Neutrophil (primary cell): ENCODE data around the gene PITPNC1.
"Not testable (repeated sequence)": the region's sequence is repeated elsewhere in the genome, so short reads cannot be mapped to it uniquely, and the experiment has no call there.

Experiments used
- H3K27ac ChIP-seq: fragments of 200-600 bp; sonication (generic); 2 replicates; pipeline ENCODE4 v1.5.1; 2016; ENCODE audit warnings: mild to moderate bottlenecking, moderate library complexity
- H3K27me3 ChIP-seq: fragments of 200-600 bp; sonication (generic); 2 replicates; pipeline ENCODE4 v1.6.0; 2016; ENCODE audit warnings: mild to moderate bottlenecking
- H3K36me3 ChIP-seq: fragments of 200-600 bp; sonication (generic); 2 replicates; pipeline ENCODE4 v1.5.1; 2017
- H3K4me1 ChIP-seq, 2 experiments: fragments of 200-600 bp in 1 of 2; sonication (generic) in 1 of 2; 1 replicate in 1 of 2; 2 replicates in 1 of 2; pipeline versions ENCODE4 v1.5.1 to v1.6.1; 2013 to 2016; ENCODE audit warnings: low read depth in 1 of 2, low read length in 1 of 2, mild to moderate bottlenecking in 1 of 2, moderate library complexity in 1 of 2; ENCODE audit not compliant: control insufficient read depth in 1 of 2, insufficient read depth in 1 of 2
- H3K4me3 ChIP-seq, 2 experiments: fragments of 200-600 bp in 1 of 2; sonication (generic) in 1 of 2; 1 replicate in 1 of 2; 2 replicates in 1 of 2; pipeline ENCODE4 v1.5.1; 2013 to 2016; ENCODE audit warnings: low read depth in 1 of 2, low read length in 1 of 2, mild to moderate bottlenecking in 1 of 2, moderate library complexity in 1 of 2
- H3K9me3 ChIP-seq: fragments of 200-600 bp; sonication (generic); 2 replicates; pipeline ENCODE4 v1.5.1; 2016
- TF ChIP-seq, protein P1 (sequence below): fragments of 200-600 bp; sonication (generic); IDR thresholded peaks from 2 replicates; pipeline ENCODE4 v1.5.1; 2016; ENCODE audit warnings: antibody characterized with exemption

Gene PITPNC1

DNA sequence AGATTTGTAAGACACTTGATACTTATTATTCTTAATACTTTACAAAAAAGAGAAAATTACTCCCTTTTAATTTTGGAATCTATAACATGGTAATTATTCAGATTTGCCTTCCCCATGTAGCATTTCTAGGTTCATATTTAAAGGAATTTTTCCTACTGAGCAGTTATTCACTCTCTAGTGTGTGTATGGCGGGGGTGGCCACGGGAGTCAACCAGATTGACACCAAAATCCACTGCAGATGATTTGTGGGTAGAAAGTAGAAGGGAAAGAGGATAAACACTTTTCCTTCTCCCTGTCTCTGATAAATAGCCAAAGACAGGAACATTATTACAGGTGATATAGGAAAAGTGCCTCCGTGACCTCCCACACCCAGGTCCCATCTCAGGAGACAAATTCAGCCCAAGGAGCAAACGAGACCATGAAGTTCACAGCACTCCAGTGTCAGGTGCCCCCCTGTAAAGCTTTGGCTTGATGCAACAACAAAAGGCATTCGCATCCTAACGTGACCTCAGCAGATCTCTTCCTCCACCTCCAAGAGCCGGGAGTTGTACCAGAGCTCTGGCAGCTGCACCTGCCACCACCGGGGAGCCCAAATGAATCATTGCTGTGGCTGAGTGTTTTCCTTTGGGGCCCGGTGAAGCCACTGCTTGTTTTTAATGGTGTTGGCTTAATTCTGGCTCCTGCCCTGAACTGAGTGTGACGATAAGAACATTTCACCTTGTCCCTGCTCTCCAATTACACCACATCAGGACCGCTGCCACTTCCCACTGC lies 248.0 kb downstream of the PITPNC1 start:
- H3K27ac ChIP-seq, result no peak overlapping the region
- no peaks in the 10 kb centered on the region for H3K36me3 ChIP-seq
- no peak overlapping the region for H3K4me3 ChIP-seq
- TF ChIP-seq, protein P1, sequence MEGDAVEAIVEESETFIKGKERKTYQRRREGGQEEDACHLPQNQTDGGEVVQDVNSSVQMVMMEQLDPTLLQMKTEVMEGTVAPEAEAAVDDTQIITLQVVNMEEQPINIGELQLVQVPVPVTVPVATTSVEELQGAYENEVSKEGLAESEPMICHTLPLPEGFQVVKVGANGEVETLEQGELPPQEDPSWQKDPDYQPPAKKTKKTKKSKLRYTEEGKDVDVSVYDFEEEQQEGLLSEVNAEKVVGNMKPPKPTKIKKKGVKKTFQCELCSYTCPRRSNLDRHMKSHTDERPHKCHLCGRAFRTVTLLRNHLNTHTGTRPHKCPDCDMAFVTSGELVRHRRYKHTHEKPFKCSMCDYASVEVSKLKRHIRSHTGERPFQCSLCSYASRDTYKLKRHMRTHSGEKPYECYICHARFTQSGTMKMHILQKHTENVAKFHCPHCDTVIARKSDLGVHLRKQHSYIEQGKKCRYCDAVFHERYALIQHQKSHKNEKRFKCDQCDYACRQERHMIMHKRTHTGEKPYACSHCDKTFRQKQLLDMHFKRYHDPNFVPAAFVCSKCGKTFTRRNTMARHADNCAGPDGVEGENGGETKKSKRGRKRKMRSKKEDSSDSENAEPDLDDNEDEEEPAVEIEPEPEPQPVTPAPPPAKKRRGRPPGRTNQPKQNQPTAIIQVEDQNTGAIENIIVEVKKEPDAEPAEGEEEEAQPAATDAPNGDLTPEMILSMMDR, result no peak
- no peaks in the 10 kb centered on the region for H3K4me1 ChIP-seq
- no peaks in the 10 kb centered on the region for H3K27me3 ChIP-seq
- H3K9me3 ChIP-seq, result no peaks in the 10 kb centered on the region

DNA sequence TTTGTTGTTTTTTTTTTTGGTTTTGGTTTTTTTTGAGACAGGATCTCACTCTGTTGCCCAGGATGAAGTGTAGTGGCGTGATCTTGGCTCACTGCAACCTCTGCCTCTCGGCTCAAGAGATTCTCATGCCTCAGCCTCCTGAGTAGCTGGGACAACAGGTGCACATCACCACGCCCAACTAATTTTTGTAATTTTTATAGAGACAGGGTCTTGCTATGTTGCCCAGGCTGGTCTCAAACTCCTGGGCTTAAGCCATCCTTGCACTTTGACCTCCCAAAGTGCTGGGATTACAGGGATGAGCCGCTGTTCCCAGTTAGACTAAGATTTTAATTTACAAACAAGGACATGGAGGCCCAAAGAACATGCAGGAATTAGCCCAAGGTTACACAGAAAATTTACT lies 248.9 kb downstream of the PITPNC1 start:
- Histone ChIP-seq H3K9me3 (no peaks in the 10 kb centered on the region), H3K4me1 (no peaks in the 10 kb centered on the region), H3K4me3 (no peak overlapping the region), H3K27me3 (no peaks in the 10 kb centered on the region), H3K36me3 (no peaks in the 10 kb centered on the region), H3K27ac (no peak overlapping the region)
- TF ChIP-seq, protein P1, result no peak

DNA sequence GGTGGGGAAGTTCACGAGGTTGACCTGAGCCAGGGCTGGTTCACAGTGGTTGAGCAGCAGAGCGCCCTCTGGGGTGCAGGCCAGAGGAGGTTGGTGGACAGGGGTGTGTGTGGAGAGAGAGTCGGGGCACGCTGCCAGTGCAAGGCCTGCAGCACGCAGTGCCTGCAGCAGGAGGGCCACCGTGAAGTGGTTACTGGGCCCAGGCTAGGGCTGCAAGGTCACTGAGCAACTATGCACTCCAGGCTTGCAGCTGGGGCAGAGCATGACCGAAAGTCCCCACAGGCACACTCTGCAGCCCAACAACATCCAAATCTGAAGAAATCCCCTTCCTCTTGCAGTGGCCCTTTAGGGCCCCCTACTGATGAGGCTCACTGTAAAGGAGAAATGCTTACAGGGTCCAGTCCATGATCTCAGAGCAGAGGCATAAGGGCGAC lies 251.5 kb downstream of the PITPNC1 start:
- no peak overlapping the region for H3K4me3 ChIP-seq
- H3K36me3 ChIP-seq, result peaks cover 14% of the 10 kb centered on the region
- no peak overlapping the region for H3K27ac ChIP-seq
- no peaks in the 10 kb centered on the region for H3K27me3 ChIP-seq
- TF ChIP-seq, protein P1, result no peak
- H3K9me3 ChIP-seq, result no peaks in the 10 kb centered on the region
- no peaks in the 10 kb centered on the region for H3K4me1 ChIP-seq

DNA sequence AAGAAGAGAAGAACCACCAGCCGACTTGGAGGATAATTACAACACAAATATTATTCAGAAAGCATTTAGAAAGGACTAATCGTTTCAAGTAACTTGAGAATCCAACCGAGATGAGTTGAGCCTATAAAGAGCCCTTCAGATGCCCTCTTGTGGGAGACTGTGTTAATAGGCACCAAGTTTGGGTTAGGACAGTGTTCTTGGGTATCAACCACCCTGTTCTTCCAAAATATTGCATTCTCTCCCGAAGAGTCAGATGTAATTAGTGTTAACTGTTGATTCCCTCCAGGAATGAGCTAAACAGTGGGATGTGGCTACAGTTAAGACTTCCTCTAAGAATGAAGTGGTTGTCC lies 252.9 kb downstream of the PITPNC1 start:
- H3K4me3 ChIP-seq, result no peak overlapping the region
- TF ChIP-seq, protein P1, result no peak
- peaks cover 14% of the 10 kb centered on the region for H3K36me3 ChIP-seq
- no peaks in the 10 kb centered on the region for H3K9me3 ChIP-seq
- H3K27ac ChIP-seq, result no peak overlapping the region
- no peaks in the 10 kb centered on the region for H3K27me3 ChIP-seq
- H3K4me1 ChIP-seq, result no peaks in the 10 kb centered on the region

DNA sequence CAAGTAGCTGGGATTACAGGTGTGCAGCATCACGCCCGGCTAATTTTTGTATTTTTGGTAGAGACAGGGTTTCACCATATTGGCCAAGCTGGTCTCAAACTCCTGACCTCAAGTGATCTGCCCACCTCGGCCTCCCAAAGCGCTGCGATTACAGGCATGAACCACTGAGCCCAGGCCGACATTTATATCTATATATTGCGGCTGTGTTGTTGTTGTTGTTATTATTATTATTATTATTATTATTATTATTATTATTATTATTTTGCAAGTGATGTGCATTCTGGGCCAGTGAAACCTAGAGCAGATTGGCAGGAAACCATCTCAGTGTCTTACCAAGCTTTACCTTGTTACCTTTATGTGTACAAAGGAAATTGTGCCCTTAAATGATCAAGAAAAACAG lies 253.8 kb downstream of the PITPNC1 start:
- H3K9me3 ChIP-seq, H3K4me3 ChIP-seq, H3K27ac ChIP-seq, H3K27me3 ChIP-seq, H3K4me1 ChIP-seq: not testable (repeated sequence)
- H3K36me3 ChIP-seq, result peaks cover 14% of the 10 kb centered on the region

DNA sequence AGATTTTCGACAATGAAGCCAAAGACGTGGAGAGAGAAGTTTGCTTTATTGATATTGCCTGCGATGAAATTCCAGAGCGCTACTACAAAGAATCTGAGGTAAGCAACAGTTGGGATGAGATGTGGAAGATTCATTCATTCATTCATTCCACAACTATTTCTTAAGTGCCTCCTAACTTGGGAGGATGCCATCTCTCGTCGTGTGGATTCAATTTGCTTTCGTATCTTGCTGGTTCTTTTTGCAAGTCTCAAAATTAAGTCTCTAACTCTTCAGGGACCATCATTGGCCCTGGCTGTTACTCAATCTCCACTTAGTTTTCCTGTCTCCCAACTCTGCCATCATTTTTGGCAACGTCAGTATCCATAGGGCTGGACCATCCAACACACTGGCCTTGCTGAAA lies 255.1 kb downstream of the PITPNC1 start:
- TF ChIP-seq, protein P1, result no peak
- no peaks in the 10 kb centered on the region for H3K9me3 ChIP-seq
- H3K36me3 ChIP-seq, result peaks cover 14% of the 10 kb centered on the region
- H3K4me1 ChIP-seq, result no peaks in the 10 kb centered on the region
- no peak overlapping the region for H3K4me3 ChIP-seq
- H3K27ac ChIP-seq, result no peak overlapping the region
- H3K27me3 ChIP-seq, result no peaks in the 10 kb centered on the region
